HG02884 (cell line): ENCODE data around the gene AKR1C2.
"Not testable (repeated sequence)": the region's sequence is repeated elsewhere in the genome, so short reads cannot be mapped to it uniquely, and the experiment has no call there.

ENCODE experiments used
- ATAC-seq: cut with Tn5 transposase; IDR thresholded peaks from one replicate; pipeline ENCODE4 v1.9.1; 2021; ENCODE audit warnings: mild to moderate bottlenecking, moderate library complexity; ENCODE audit not compliant: unreplicated experiment

The AKR1C2 gene

DNA sequence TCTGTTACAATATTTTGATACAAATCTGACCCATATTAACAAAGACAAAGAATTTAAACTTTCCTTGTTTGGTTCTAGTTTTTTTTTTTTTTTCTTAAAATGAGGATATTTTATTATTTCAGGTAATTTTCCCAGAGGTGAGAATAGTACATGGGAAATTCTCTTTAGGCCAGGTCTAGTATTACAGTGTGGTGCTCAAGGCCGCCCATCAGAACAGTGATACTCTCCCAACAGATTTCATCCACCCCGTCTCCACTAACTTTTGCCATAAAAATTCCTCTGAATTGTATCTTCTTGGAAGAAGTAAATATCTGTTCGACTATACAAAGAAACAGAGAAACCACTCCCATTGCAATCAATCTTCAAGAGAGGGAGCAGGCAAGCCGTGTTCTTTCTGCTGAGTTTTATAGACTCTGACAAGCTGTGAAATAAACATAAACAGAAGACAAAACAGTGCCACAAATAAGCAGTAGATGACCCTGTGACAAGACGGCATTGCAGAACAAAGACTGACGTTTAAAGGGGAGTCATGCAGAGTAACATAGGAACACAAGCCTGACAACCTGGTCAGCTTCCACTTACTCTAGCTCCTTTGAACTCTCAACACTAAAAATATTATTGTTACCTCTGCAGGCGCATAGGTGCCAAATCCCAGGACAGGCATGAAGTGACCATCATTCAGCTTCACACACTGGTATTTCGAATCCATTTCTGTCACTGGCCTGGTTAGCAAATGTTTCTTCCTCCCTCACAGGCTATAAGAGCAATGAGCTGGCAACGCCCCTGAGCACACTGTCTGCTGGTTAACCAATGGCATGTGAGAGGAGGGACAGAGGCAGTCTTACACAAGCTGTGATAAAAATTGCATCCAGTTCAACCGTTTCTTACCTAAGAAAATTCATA, at the start of gene AKR1C2:
TSS of gene AKR1C2 (minus strand) at position 731 of the 903 bp plus-strand sequence. CDS start at position 709, 22 bp downstream.
- ATAC-seq, result not testable (repeated sequence)

- not testable (repeated sequence) for ATAC-seq
Measured at GRCh38 chr10:5052951-5053500, 49.4 kb upstream of the AKR1C2 start.

- ATAC-seq, result no peak
Measured at GRCh38 chr10:5047912-5048628, 44.4 kb upstream of the AKR1C2 start.

GRCh38 chr10:5047055-5047454, 43.4 kb upstream of the AKR1C2 start:
- ATAC-seq, result not testable (repeated sequence)

DNA sequence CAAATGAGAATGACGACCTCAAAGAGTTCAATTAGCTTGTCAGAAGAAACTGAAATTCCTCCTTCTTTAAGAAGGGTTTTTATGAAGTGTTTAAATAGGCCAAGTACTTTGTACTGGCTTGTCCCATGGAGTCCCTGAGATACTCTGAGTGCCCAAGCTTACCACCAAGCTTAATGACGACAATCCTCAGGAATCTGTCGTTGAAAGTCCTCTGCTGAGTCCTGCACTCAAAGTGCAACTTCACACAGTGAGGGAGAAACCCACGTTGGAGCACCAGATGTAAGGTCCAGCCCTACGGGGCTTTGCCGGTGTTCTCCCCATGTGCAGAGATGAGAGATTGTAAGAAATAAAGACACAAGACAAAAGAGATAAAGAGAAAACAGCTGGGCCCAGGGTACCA, 42.8 kb upstream of the AKR1C2 start:
- no peak for ATAC-seq

- no peak for ATAC-seq
Measured at GRCh38 chr10:5045095-5045494, 41.4 kb upstream of the AKR1C2 start.

DNA sequence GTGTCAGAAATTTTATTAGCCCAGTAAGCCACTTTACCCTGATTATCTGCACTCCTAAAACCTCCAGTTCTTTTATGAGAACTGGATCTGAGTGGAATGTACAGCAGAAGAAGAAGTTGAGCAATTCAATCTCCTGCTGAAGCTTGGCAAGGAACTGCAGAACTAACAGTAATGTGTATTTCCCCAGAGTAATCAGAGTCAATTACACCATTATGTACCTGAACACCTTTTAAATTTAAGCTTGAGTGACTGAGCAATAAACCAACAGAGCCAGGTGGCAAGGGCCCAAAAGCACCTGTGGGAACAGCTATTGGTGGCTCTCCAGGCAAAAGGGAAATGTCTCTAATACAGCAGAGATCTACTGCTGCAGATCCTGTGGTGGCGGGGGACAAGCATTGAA, 40.1 kb upstream of the AKR1C2 start:
- no peak for ATAC-seq

GRCh38 chr10:5042922-5043321, 39.3 kb upstream of the AKR1C2 start:
- ATAC-seq, result no peak

DNA sequence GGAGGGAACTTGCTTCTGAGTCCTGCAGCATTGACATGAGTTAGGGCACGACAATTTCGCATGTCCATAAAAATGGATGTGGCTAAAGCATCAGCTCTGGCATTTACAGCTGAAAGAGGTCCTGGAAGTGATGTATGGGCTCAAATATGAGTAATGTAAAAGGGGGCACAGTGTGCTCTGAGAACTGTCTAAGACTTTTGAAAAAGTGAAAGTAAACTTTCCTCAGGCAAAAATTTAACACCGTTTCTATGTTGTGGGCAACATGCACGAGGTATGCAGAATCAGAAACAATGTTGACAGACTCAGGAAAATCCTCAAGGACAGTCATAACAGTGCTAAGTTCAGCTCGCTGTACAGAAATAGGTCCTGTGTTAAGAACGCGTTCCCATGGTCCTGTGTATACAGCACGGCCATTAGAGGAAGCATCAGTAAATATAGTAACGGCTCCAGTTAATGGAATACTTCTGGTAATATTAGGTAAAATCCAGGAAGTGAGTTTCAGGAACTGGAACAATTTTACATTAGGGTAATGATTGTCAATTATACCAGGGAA, 37.9 kb upstream of the AKR1C2 start:
- no peak for ATAC-seq

GRCh38 chr10:5040781-5041470, 37.3 kb upstream of the AKR1C2 start:
- ATAC-seq, result no peak

- no peak for ATAC-seq
Measured at GRCh38 chr10:5040010-5040673, 36.5 kb upstream of the AKR1C2 start.

- ATAC-seq, result no peak
Measured at GRCh38 chr10:5038733-5039132, 35.1 kb upstream of the AKR1C2 start.

DNA sequence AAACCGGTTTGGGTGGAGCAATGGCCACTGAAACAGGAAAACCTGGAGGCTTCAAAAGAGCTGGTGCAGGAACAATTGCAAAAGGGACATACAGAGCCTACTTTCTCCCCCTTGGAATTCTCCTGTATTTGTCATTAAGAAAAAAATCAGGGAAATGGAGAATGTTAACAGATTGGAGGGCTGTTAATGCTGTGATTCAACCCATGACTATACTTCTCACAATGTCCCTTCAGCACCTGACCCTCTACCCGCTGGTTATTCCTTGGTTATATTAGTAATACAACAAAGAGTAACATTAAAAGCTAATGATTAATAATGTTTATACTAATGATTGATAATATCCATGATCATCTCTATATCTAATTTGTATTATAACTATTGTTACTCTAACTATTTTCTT, 34.4 kb upstream of the AKR1C2 start:
- no peak for ATAC-seq

DNA sequence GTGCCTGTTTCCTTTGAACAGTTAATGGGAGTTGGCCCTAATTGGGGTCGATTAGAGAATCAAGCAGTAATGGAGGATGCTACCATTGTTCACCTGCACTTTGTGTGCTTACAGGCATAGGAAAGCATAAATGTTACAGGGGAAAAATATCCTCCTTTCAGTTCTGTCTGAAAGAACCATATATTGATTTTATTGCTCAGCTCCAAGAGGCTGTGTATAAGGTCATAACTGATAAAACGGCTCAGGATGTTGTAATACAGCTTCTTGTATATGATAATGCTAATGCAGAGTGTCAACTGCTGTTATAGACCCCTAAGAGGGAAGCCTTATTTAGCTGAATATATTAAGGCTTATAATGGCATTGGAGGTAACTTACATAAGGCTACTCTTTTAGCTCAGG, 32.9 kb upstream of the AKR1C2 start:
- no peak for ATAC-seq

- ATAC-seq, result no peak
Measured at GRCh38 chr10:5035356-5035755, 31.7 kb upstream of the AKR1C2 start.

GRCh38 chr10:5034588-5034987, 30.9 kb upstream of the AKR1C2 start:
- no peak for ATAC-seq

DNA sequence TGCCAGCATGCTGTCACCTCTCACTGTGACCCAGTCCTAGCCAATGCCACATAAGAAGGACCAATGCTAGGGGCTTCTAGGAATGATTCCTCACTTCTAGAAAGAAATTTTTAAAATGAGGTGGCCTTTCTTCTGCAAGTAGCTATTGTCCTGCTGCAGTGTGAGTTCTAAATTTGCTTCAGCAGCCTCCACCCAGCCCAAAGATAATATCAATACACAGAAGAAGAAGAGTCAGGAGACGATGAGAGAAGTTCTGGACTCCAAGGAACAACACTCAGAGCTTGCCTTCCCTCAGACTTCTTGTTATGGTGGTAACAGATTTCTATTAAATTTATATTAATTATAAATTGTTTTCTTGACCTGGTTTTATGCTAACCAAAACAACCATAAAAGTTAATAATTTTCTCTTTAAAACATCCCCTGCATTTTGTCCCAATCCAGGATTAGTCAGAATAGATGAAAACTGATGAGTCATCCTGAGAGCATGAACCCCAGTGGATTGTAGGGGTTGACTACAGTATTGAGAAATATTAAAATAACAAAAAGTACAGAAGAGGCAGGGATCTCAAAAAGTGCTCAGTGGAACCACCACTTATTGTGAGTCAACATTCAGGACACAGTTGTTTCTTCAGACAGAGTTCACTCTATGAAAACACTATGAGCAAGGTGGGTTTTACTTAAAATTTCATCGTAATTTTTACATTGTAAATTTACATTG, 29.6 kb upstream of the AKR1C2 start:
- no peak for ATAC-seq

- not testable (repeated sequence) for ATAC-seq
Measured at GRCh38 chr10:5032444-5032843, 28.8 kb upstream of the AKR1C2 start.

GRCh38 chr10:5031588-5031987, 27.9 kb upstream of the AKR1C2 start:
- not testable (repeated sequence) for ATAC-seq

GRCh38 chr10:5030989-5031388, 27.3 kb upstream of the AKR1C2 start:
- ATAC-seq, result no peak
